ENCODE results near the gene NUMB.

DNA sequence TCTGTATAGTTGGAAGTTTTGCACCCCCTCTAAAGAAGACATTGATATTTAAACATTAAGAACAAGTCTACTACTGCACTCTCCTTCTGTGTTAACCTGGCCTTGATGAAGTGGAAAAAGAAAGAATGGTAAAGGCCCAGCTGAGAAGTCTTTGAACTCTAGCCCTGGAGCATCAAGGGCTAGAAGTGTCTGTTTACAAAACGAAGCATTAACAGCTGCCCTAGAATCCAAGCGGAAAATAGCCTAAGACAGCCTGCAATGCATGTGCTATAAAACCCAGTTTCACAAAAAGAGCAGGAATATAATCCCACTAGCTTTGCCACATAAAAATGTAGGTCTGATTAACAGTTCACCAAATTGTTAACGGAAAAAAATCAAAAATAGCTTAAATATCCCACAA is 60.5 kb downstream of the NUMB start:
- TF ChIP-seq, protein P1, sequence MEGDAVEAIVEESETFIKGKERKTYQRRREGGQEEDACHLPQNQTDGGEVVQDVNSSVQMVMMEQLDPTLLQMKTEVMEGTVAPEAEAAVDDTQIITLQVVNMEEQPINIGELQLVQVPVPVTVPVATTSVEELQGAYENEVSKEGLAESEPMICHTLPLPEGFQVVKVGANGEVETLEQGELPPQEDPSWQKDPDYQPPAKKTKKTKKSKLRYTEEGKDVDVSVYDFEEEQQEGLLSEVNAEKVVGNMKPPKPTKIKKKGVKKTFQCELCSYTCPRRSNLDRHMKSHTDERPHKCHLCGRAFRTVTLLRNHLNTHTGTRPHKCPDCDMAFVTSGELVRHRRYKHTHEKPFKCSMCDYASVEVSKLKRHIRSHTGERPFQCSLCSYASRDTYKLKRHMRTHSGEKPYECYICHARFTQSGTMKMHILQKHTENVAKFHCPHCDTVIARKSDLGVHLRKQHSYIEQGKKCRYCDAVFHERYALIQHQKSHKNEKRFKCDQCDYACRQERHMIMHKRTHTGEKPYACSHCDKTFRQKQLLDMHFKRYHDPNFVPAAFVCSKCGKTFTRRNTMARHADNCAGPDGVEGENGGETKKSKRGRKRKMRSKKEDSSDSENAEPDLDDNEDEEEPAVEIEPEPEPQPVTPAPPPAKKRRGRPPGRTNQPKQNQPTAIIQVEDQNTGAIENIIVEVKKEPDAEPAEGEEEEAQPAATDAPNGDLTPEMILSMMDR (conservative IDR thresholded peaks at IDR 0.05 in 1 of 2, IDR thresholded peaks at IDR 0.05 in 1 of 2; ENCODE audit: low read depth in 1 of 2, low read length in 2 of 2) = no peak
- no peak for TF ChIP-seq EZH2 (IDR thresholded peaks at IDR 0.05; ENCODE audit: low read length, missing control alignments)
